Activated T-helper 1 cell treated with anti-CD3 and anti-CD28 coated beads, Interleukin-12 subunit alpha, Interleukin-12 subunit beta, Interleukin-2, Interleukin-4 antibody, amounts not matched to agents 30 ng/mL and 10 ng/mL and 1 ng/mL, durations not matched to agents 14 hours and 24 hours and 36 hours (primary cell): ENCODE measurements around the gene SHROOM3. TPM values are rescaled to one million over a fixed set of nuclear protein-coding genes. Genes with fewer than 3 reads are reported as not detected.

Experiments
- DNase-seq: peaks from one replicate; pipeline ENCODE4 v3.0.0; 2021; ENCODE audit warnings: low spot score
- H3K27ac Mint-ChIP-seq: one replicate; pipeline ENCODE4 v1.8.0; 2021; ENCODE audit warnings: mild to moderate bottlenecking, mixed read lengths
- H3K27me3 Mint-ChIP-seq: one replicate; pipeline ENCODE4 v1.8.0; 2022; ENCODE audit warnings: mild to moderate bottlenecking, moderate library complexity, mixed read lengths; ENCODE audit not compliant: insufficient read depth
- H3K36me3 Mint-ChIP-seq: one replicate; pipeline ENCODE4 v1.8.0; 2021; ENCODE audit warnings: low read depth, mixed read lengths
- H3K4me1 Mint-ChIP-seq: one replicate; pipeline ENCODE4 v1.8.0; 2021; ENCODE audit warnings: low read depth, mixed read lengths
- H3K4me3 Mint-ChIP-seq: one replicate; pipeline ENCODE4 v1.8.0; 2021; ENCODE audit warnings: mild to moderate bottlenecking, moderate library complexity, mixed read lengths
- H3K9me3 Mint-ChIP-seq: one replicate; pipeline ENCODE4 v1.8.0; 2021; ENCODE audit warnings: mixed read lengths
- intact Hi-C: fragments of 100-400 bp; cut with micrococcal nuclease; formaldehyde crosslinking; loops from one replicate; pipeline ENCODE4 v1.15.1; 2024
- total RNA-seq: library from RNA; stranded (reverse); gene quantifications from 2 replicates; pipeline ENCODE4 v1.2.3, GENCODE V29; 2022

SHROOM3 gene
- total RNA-seq, 1 donor from 2014 or later = 0.05 TPM

DNA sequence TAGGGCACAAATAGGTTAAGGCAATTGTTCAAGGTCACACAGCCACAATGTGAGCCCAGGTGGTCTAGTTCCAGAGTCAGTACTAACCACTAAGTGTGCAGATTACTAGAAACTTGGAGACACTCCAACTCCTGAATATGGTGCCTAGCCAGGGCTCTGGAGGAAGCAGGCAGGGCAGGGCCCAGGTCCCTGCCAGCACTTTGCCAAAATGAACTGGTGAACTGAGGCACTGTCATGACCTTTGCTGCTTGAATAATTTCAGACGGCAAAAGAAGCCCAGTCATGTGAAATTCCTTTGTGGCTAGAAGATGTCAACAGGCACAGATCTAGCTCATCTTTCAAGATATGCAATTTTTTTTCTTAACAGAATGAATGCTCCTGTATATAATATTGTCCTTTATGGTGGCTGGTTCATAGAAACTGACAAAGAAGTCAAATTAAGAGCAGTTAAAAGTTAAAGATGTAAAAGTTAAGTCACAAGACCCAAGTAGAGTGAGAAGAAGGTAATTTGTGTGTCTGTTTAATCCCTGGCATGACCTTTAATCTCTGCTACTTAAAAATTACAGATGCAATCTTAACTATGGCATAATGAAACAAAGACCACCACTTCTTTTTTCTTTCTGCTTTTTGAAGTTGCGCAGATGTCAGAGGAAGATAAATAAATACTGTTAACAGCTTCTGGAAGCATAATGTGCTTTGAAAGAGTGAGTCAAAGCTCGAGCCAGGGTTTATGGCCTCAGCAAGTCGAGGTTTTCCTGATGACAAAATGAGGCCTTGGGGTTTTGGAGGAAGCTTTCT lies 54.1 kb downstream of the SHROOM3 start:
- H3K27ac Mint-ChIP-seq = no peak overlapping the region
- no peaks in the 10 kb centered on the region for H3K4me1 Mint-ChIP-seq
- H3K36me3 Mint-ChIP-seq = no peaks in the 10 kb centered on the region
- no peak for DNase-seq
- H3K9me3 Mint-ChIP-seq = no peaks in the 10 kb centered on the region
- H3K27me3 Mint-ChIP-seq = peaks cover 7% of the 10 kb centered on the region
- H3K4me3 Mint-ChIP-seq = no peak overlapping the region
- intact Hi-C loops = no loop called here

DNA sequence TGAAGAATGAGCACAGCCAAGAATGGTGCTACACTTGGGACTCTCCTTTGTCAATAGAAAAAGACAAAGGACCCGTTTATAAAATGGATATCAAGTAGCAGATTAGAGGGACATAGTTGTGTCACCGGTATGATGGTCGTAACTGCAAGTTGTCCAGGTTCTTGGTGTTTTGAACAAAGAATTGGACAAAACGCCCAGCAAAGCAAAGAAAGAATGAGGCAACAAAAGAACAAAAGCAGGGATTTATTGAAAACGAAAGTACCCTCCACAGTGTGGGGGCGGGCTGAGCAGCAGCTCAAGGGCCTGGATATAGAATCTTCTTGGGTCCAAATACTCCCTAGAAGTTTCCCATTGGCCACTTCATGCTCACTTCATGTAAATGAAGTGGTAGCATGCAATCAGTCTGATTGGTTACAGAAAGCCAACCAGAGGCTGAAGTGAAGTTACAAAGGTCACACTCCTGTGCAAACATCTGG lies 54.7 kb downstream of the SHROOM3 start:
- Mint-ChIP-seq H3K36me3 (no peaks in the 10 kb centered on the region), H3K4me3 (no peak overlapping the region), H3K27me3 (peaks cover 7% of the 10 kb centered on the region), H3K27ac (no peak overlapping the region), H3K4me1 (no peaks in the 10 kb centered on the region), H3K9me3 (no peaks in the 10 kb centered on the region)
- no peak for DNase-seq
- intact Hi-C loops = no loop called here

DNA sequence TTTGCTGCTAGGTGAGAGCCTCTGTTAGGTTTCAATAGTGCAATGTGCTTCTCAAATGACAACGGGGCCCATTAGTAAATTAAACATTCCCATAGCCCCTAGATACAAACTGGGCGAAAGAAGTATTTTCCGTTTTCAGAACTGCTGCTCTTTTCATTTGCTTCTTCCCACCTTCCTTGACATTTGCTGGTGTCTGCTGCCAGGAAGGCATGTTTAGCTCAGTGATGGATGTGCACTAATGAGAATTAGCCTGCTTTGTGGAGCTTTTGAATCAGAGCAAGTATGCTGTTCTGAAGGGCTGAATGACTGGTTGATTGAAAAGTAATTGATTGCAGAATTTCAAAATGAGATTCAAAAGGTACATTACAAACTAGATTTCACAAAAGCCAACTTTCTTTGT lies 57.0 kb downstream of the SHROOM3 start:
- Mint-ChIP-seq H3K36me3 (no peaks in the 10 kb centered on the region), H3K4me1 (no peaks in the 10 kb centered on the region), H3K9me3 (no peaks in the 10 kb centered on the region), H3K27ac (no peak overlapping the region), H3K27me3 (peaks cover 7% of the 10 kb centered on the region), H3K4me3 (no peak overlapping the region)
- intact Hi-C loops = no loop called here
- DNase-seq = no peak

DNA sequence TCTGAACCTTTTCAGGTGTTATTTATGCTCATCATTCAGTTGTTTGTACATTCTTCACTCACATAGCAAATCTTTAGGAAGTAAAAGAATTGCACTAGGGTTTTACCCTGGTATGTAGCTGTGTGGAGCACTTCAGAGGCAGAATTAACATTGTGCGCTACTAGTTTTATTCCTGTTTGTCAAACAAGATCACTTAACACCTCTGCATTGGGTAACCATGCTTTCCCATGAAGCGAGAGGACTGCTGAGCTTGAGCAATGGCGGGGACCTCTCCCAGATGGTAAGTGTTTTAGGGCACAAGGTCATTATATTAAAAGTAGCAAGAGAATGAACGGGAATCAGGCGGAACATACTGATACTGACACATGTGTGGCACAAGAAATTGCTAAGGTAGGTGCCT lies 59.2 kb downstream of the SHROOM3 start:
- H3K4me3 Mint-ChIP-seq = no peak overlapping the region
- H3K9me3 Mint-ChIP-seq = no peaks in the 10 kb centered on the region
- no peaks in the 10 kb centered on the region for H3K27me3 Mint-ChIP-seq
- no peaks in the 10 kb centered on the region for H3K36me3 Mint-ChIP-seq
- no peak for DNase-seq
- no peak overlapping the region for H3K27ac Mint-ChIP-seq
- no peaks in the 10 kb centered on the region for H3K4me1 Mint-ChIP-seq
- intact Hi-C loops = no loop called here

DNA sequence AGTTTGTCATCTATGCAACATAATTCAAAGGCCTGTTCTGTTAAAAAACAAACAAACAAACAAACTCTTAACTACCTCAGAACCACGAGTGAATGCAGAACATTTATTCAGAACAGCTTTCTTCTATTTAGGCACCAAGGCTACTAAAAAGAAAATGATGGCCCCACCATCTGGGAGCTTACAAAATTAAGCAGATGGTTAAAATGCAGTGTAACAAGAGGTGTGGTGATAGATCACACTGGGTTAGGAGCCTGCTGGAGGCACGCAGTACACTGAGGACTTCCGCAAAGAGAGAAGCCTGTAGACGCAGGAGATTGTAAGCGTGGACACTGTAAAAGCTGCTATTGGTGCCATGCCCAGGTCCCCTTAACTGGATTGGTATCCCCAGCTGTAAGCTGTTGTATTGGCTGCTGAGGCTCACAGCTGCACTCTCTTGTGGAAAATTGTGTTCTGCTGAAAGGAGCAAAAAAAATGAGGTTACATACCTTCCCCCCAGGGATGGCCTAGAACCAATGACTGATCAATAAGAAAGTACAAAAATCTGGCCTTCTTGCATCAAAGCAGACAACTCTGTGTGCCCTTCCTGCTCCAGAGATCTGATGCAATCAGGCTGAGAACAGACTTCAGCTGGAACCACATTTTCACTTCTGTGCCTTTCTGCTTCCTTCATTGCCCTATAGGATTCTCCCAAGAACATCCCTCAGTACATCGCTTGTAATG lies 60.0 kb downstream of the SHROOM3 start:
- H3K27ac Mint-ChIP-seq = no peak overlapping the region

DNA sequence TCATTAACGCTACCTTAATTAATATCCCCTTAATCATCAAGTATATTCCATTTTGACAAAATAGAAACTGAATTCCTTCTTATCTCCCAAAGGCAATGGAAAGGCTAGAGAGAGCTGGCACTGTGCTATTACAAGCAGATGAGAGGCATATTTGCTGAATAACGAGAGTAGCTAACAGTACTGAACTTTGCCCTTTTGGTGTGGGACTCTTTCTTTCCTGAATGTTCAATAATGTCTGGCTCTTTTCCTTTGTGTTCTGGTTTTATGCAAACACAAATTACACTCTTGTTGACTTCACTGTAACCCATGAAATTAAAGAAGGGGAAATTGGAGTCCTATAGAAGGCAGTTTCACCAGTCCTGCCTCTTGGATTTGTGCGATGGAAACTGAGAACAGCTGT lies 63.5 kb downstream of the SHROOM3 start:
- Mint-ChIP-seq H3K9me3 (no peaks in the 10 kb centered on the region), H3K27me3 (peaks cover 2% of the 10 kb centered on the region), H3K4me1 (no peaks in the 10 kb centered on the region), H3K36me3 (no peaks in the 10 kb centered on the region), H3K27ac (no peak overlapping the region), H3K4me3 (no peak overlapping the region)
- no peak for DNase-seq
- intact Hi-C loops = no loop called here

More for the DNA sequence above, 60.0 kb downstream of the SHROOM3 start:
- Mint-ChIP-seq H3K9me3 (no peaks in the 10 kb centered on the region), H3K27me3 (peaks cover 2% of the 10 kb centered on the region), H3K36me3 (no peaks in the 10 kb centered on the region), H3K4me3 (no peak overlapping the region), H3K4me1 (no peaks in the 10 kb centered on the region)
- DNase-seq = no peak
- intact Hi-C loops = no loop called here

DNA sequence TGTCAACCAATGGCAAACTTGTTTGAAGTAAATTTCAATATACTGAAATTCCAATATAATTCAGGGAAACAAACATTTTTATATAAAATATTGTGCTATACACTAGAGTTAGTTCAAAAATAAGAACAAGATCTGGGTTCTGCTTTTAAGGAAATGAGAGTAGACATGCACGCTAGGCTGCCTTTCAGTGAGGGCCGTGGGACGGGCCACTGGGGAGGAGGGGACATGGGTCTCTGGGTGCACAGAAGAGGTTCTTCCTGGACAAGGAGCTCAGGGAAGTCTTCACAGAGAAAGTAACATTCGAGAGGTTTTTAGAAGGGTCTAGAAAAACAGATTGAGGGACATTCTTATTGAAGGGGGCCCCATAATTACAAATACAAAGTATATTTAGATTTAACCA lies 64.4 kb downstream of the SHROOM3 start:
- Mint-ChIP-seq H3K27ac (no peak overlapping the region), H3K36me3 (no peaks in the 10 kb centered on the region), H3K4me3 (no peak overlapping the region), H3K27me3 (peaks cover 2% of the 10 kb centered on the region), H3K9me3 (no peaks in the 10 kb centered on the region), H3K4me1 (no peaks in the 10 kb centered on the region)
- DNase-seq = no peak
- intact Hi-C loops = no loop called here

DNA sequence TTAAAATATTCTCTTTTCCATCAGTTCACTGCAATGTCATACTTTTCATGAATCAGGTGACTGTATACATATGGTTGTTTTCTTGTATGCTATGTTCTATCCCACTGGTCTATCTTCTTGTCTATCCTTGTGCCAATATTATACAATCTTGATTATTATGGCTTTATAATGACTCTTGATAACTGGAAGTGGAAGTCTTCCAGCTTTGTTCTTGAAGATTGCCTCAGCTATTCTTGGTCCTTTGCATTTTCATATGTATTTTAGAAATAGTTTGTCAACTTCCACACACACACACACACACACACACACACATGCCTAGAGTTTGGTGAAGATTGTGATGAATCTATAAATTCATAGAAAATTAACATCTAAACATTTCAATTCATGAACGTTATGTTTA lies 67.9 kb downstream of the SHROOM3 start:
- Mint-ChIP-seq H3K4me3 (no peak overlapping the region), H3K27me3 (peaks cover 2% of the 10 kb centered on the region), H3K27ac (no peak overlapping the region), H3K9me3 (no peaks in the 10 kb centered on the region), H3K36me3 (no peaks in the 10 kb centered on the region), H3K4me1 (no peaks in the 10 kb centered on the region)
- DNase-seq = no peak
- intact Hi-C loops = no loop called here

DNA sequence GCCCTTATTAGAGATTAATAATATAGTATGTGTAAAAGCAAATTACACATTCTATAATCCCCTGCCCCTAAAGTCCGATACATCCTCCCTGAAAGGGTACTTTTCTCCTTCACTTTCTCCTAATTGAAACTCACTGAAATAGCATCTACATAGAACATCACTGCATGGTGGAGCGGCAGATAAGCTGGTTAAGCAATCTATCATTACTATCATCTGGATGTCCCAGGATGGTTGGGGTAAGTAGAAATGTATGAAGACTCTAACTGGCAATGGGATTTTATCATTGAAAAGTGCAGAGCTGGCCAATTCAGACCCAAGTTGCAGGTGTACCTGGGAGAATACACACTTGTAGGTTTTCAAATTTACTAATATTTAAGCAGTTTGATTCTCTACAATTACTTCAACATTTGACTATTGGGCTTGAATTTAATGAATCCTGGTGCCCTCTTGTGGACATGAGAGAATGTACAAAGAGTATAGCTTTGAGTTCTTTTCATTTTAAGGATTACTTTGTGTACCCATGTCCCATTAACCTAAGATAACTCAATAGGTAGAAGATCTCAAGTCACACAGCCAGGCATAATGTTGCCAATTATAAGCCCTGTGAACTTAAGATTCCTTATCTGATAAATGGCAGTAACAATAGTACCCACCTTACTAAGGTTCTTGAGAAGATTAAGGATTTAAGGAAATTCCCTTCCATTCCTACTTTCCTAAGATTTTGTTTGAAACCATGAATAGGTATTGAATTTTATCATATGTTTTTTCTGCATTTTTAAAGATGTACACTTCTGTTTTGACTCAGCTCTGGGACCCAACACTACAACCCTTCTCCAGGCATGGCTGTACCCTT lies 69.8 kb downstream of the SHROOM3 start:
- intact Hi-C loops = loop anchor here (1.0 to 5.0 kb wide), 4 partner anchors 75 to 508 kb away; no protein-coding TSS in a partner anchor
- no peak for DNase-seq
- Mint-ChIP-seq H3K9me3 (no peaks in the 10 kb centered on the region), H3K4me1 (no peaks in the 10 kb centered on the region), H3K4me3 (no peak overlapping the region), H3K27ac (no peak overlapping the region), H3K36me3 (no peaks in the 10 kb centered on the region), H3K27me3 (no peaks in the 10 kb centered on the region)

DNA sequence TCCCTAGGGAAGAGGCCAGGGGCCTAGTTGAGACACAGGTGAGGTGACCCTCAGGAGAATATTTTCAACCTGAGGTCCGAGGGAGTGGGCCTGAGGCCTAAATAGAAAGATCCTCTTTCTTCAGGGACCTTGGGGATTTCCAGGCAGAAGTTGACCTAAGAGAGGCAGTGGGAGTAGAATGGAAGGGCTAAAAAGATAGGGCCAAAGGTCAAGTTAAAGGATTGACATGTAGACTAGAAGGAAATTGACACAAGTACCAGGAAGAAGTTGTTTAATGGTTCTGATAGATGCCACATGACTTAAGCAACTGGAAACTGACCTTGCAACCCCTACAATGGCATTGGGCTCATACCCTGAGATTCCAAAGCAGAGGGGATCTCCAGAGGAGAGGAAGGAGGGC lies 76.9 kb downstream of the SHROOM3 start:
- no peaks in the 10 kb centered on the region for H3K9me3 Mint-ChIP-seq
- H3K4me1 Mint-ChIP-seq = no peaks in the 10 kb centered on the region
- H3K36me3 Mint-ChIP-seq = no peaks in the 10 kb centered on the region
- intact Hi-C loops = loop anchor here (1.0 to 2.0 kb wide), 4 partner anchors 237 to 691 kb away; no protein-coding TSS in a partner anchor
- H3K4me3 Mint-ChIP-seq = no peak overlapping the region
- H3K27me3 Mint-ChIP-seq = peaks cover 3% of the 10 kb centered on the region
- DNase-seq = no peak
- H3K27ac Mint-ChIP-seq = no peak overlapping the region

DNA sequence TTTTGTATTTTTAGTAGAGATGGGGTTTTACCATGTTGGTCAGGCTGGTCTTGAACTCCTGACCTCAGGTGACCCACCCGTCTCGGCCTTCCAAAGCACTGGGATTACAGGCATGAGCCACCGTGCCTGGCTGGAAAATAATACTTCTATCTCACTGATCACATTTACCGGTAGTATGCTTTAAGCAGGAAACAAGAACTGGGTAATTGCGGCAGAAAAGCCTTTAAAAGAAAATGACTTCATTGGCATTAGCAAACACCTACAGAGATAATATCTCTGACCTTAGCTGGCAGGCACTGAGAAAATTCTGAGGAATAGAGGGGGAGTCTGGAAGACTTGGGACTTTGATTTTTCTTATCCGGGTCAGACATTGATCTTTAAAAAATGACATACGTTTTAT lies 78.5 kb downstream of the SHROOM3 start:
- Mint-ChIP-seq H3K27me3 (peaks cover 6% of the 10 kb centered on the region), H3K27ac (no peak overlapping the region), H3K36me3 (no peaks in the 10 kb centered on the region), H3K4me1 (no peaks in the 10 kb centered on the region), H3K4me3 (no peak overlapping the region), H3K9me3 (no peaks in the 10 kb centered on the region)
- intact Hi-C loops = no loop called here
- DNase-seq = no peak

DNA sequence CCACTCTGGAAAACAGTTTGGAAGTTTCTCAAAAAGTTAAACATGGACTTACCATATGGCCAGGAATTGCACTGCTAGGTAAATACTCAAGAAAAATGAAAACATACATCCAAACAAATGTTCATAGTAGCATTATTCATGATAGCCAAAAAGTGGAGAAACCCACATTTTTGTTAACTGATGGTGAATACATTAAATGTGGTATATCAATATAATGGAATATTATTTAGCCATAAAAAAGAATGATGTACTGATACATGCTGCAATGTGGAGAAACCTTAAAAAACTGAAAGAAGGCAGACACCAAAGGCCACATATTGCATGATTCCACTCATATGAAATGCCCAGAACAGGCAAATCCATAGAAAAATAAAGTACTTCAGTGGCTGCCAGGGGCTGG lies 79.1 kb downstream of the SHROOM3 start:
- peaks cover 10% of the 10 kb centered on the region for H3K27me3 Mint-ChIP-seq
- H3K36me3 Mint-ChIP-seq = no peaks in the 10 kb centered on the region
- H3K9me3 Mint-ChIP-seq = no peaks in the 10 kb centered on the region
- no peak for DNase-seq
- intact Hi-C loops = no loop called here
- H3K27ac Mint-ChIP-seq = no peak overlapping the region
- H3K4me1 Mint-ChIP-seq = no peaks in the 10 kb centered on the region
- no peak overlapping the region for H3K4me3 Mint-ChIP-seq
